SK-N-MC (cell line): ENCODE data around the gene RPS6KB1.

Experiments used
- DNase-seq: peaks from one replicate; pipeline ENCODE4 v3.0.0-alpha.2; 2011; ENCODE audit warnings: low read depth, low spot score
- H3K27ac ChIP-seq: fragments of 200-600 bp; sonication (generic); 2 replicates; pipeline ENCODE4 v1.5.1; 2016; ENCODE audit warnings: mixed run types
- H3K36me3 ChIP-seq: fragments of 200-600 bp; sonication (generic); 2 replicates; pipeline ENCODE4 v1.6.1; 2017; ENCODE audit warnings: antibody characterized with exemption, low read length, mixed read lengths; ENCODE audit not compliant: insufficient read depth
- H3K4me3 ChIP-seq: fragments of 200-600 bp; sonication (generic); 2 replicates; pipeline ENCODE4 v1.5.1; 2016
- H3K9ac ChIP-seq: fragments of 200-600 bp; sonication (generic); 2 replicates; pipeline ENCODE4 v1.8.0; 2017; ENCODE audit warnings: mixed run types, mixed read lengths; ENCODE audit not compliant: insufficient read length
- H3K9me3 ChIP-seq: fragments of 200-600 bp; sonication (generic); 2 replicates; pipeline ENCODE4 v1.6.1; 2017; ENCODE audit warnings: low read depth, mild to moderate bottlenecking, antibody characterized with exemption, low read length, moderate library complexity, mixed read lengths
- EZH2 ChIP-seq: fragments of 200-600 bp; sonication (generic); IDR thresholded peaks from one replicate; pipeline ENCODE4 v1.6.1; 2017; ENCODE audit warnings: antibody characterized with exemption
- FOXP2 ChIP-seq: optimal IDR thresholded peaks from 2 replicates; pipeline ENCODE3; 2011; ENCODE audit warnings: mild to moderate bottlenecking, moderate library complexity; ENCODE audit not compliant: insufficient read depth; ENCODE audit errors: extremely low read length, control extremely low read depth
- POLR2AphosphoS5 ChIP-seq: IDR thresholded peaks from 2 replicates; pipeline ENCODE4 v1.6.1; 2012; ENCODE audit warnings: mild to moderate bottlenecking, low read depth, low read length, borderline replicate concordance

Gene RPS6KB1

GRCh38 chr17:59884861-59885260 lies 8.1 kb upstream of the RPS6KB1 start:
- DNase-seq: no peak
- Histone ChIP-seq H3K4me3 (no peak overlapping the region), H3K9me3 (no peaks in the 10 kb centered on the region), H3K36me3 (peaks cover 26% of the 10 kb centered on the region; the same call in 1 of the 2 replicates), H3K27ac (no peak overlapping the region), H3K9ac (no peak overlapping the region)
- TF ChIP-seq POLR2AphosphoS5: no peak
- TF ChIP-seq FOXP2: no peak
- no peak for TF ChIP-seq EZH2

- TF ChIP-seq POLR2AphosphoS5 (no peak), EZH2 (no peak), FOXP2 (no peak)
- Histone ChIP-seq H3K27ac (no peak overlapping the region), H3K36me3 (peaks cover 19% of the 10 kb centered on the region; the same call in 1 of the 2 replicates), H3K4me3 (no peak overlapping the region), H3K9me3 (no peaks in the 10 kb centered on the region), H3K9ac (no peak overlapping the region)
- DNase-seq: no peak
Observed at GRCh38 chr17:59888145-59888750, 4.7 kb upstream of the RPS6KB1 start.

DNA sequence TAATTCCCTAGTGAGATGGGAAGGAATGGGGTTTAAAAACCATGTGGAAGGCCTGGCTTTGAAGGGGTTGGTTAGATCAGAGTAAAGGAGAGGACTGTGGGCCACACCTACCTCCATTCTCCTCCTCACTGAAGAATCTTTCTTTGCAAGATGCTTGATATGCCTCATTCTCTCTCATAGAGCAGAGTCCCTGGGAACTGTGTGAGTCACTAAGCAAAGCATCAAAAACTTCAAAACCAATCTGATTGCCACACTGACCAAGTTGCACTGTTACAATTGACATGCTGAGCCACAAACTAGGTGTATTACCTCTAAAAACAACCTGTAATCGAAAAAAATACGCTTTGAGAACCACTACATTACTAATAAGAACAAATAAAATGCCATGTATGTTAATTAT lies 2.2 kb upstream of the RPS6KB1 start:
- no peak for TF ChIP-seq EZH2
- TF ChIP-seq FOXP2: no peak
- no peak for TF ChIP-seq POLR2AphosphoS5
- Histone ChIP-seq H3K36me3 (peaks cover 6% of the 10 kb centered on the region; the same call in 1 of the 2 replicates), H3K9ac (no peak overlapping the region), H3K27ac (no peak overlapping the region), H3K9me3 (no peaks in the 10 kb centered on the region), H3K4me3 (no peak overlapping the region)
- DNase-seq: no peak

GRCh38 chr17:59892251-59892923 lies 534 bp upstream of the RPS6KB1 start:
- Histone ChIP-seq H3K36me3 (peaks cover 4% of the 10 kb centered on the region; the same call in 1 of the 2 replicates), H3K9me3 (no peaks in the 10 kb centered on the region), H3K27ac (peak overlapping the region; percentile 61), H3K9ac (peak overlapping the region; percentile 80), H3K4me3 (peak overlapping the region; percentile 91)
- no peak for DNase-seq
- TF ChIP-seq POLR2AphosphoS5: no peak; the same call in 1 of the 2 replicates

- H3K27ac ChIP-seq: peak overlapping the region; percentile 16; the same call in 1 of the 2 replicates
- no peaks in the 10 kb centered on the region; the same call in 1 of the 2 replicates for H3K36me3 ChIP-seq
- TF ChIP-seq FOXP2 (no peak), POLR2AphosphoS5 (no peak), EZH2 (no peak)
- no peaks in the 10 kb centered on the region for H3K9me3 ChIP-seq
- no peak for DNase-seq
- peak overlapping the region; percentile 91 for H3K4me3 ChIP-seq
- peak overlapping the region; percentile 92 for H3K9ac ChIP-seq
Observed at GRCh38 chr17:59893676-59894100, 767 bp downstream of the RPS6KB1 start.

DNA sequence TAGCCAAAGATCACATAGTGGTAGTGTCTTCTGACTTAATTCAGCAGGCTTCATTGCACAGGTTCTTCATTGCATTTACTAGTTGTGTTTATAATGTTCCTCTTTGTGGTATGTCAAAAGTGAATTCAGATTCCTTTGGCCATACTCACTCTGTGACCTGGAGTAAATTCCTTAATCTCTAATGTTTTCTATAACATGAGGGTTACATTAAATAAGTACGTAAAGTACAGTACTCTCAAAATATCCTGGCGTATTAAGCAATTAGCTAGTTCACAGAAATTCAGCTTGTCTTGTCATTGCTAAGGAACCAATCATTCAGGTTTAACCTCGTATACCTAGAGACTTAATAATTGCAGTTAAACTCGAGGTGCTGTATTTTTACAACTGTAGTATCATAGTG lies 4.2 kb downstream of the RPS6KB1 start:
- H3K27ac ChIP-seq: no peak overlapping the region
- no peak for TF ChIP-seq POLR2AphosphoS5
- TF ChIP-seq EZH2: no peak
- no peak for TF ChIP-seq FOXP2
- H3K4me3 ChIP-seq: no peak overlapping the region
- no peak for DNase-seq
- H3K9ac ChIP-seq: peak overlapping the region; percentile 14
- H3K36me3 ChIP-seq: no peaks in the 10 kb centered on the region
- no peaks in the 10 kb centered on the region for H3K9me3 ChIP-seq

- DNase-seq: no peak
- no peaks in the 10 kb centered on the region for H3K36me3 ChIP-seq
- TF ChIP-seq POLR2AphosphoS5 (no peak), FOXP2 (no peak), EZH2 (no peak)
- no peak overlapping the region for H3K9ac ChIP-seq
- no peaks in the 10 kb centered on the region for H3K9me3 ChIP-seq
- peak overlapping the region; percentile 56; the same call in 1 of the 2 replicates for H3K27ac ChIP-seq
- H3K4me3 ChIP-seq: no peak overlapping the region
Observed at GRCh38 chr17:59899099-59899498, 6.2 kb downstream of the RPS6KB1 start.

DNA sequence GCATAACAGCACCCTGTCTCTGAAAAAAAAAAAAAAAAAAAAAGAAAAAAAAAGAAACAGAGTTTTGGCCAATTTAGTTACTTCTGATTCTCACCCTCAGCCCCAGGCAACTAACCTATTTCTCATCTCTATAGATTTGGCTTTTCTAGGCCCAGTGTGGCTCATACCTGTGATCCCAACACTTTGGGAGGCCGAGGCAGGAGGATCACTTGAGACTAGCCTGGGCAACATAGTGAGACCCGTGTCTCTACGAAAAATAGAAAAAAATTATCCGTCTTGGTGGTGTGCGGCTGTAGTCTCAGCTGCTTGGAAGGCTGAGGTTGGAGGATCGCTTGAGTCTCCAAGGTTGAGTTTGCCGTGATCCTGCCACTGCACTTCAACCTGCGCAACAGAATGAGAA lies 8.7 kb downstream of the RPS6KB1 start:
- H3K4me3 ChIP-seq: no peak overlapping the region
- no peak for TF ChIP-seq FOXP2
- no peak for TF ChIP-seq EZH2
- no peak for TF ChIP-seq POLR2AphosphoS5
- no peak overlapping the region for H3K9ac ChIP-seq
- H3K36me3 ChIP-seq: no peaks in the 10 kb centered on the region
- DNase-seq: no peak
- no peak overlapping the region for H3K27ac ChIP-seq
- H3K9me3 ChIP-seq: no peaks in the 10 kb centered on the region

GRCh38 chr17:59903455-59903854 lies 10.5 kb downstream of the RPS6KB1 start:
- H3K9ac ChIP-seq: no peak overlapping the region
- no peaks in the 10 kb centered on the region for H3K36me3 ChIP-seq

More at GRCh38 chr17:59903455-59903854, 10.5 kb downstream of the RPS6KB1 start:
- Histone ChIP-seq H3K9me3 (no peaks in the 10 kb centered on the region), H3K27ac (no peak overlapping the region), H3K4me3 (no peak overlapping the region)
- no peak for TF ChIP-seq EZH2
- no peak for TF ChIP-seq FOXP2
- no peak for TF ChIP-seq POLR2AphosphoS5
- no peak for DNase-seq
